B cell (primary cell): ENCODE data around the gene PCDHB10. TPM values are rescaled to one million over a fixed set of nuclear protein-coding genes. Genes with fewer than 3 reads are reported as not detected.
"Not testable (repeated sequence)": the region's sequence is repeated elsewhere in the genome, so short reads cannot be mapped to it uniquely, and the experiment has no call there.

Experiments used
- ATAC-seq: fragments of 200-7000 bp; cut with Tn5 transposase; one replicate; pipeline ENCODE4 v1.10.0; 2021; ENCODE audit warnings: low read depth, mild to moderate bottlenecking, moderate number of reproducible peaks, moderate library complexity
- CTCF ChIA-PET: fragments of 350-600 bp; sonication (Branson Sonifier 250); formaldehyde crosslinking; loops from one replicate; lab custom pipeline; 2021; ENCODE audit warnings: antibody characterized with exemption, inconsistent platforms; lab: Charles Lee
- POLR2A ChIA-PET: fragments of 350-600 bp; sonication (Branson Sonifier 250); formaldehyde crosslinking; loops from one replicate; lab custom pipeline; 2021; ENCODE audit warnings: antibody characterized with exemption; lab: Charles Lee
- DNase-seq: peaks from one replicate; pipeline ENCODE4 v3.0.0; 2013
- H2AFZ ChIP-seq: 2 replicates; pipeline ENCODE4 v1.6.1; 2012; ENCODE audit warnings: mild to moderate bottlenecking, low read depth, low read length; ENCODE audit not compliant: insufficient read depth, poor library complexity, severe bottlenecking
- H3K27ac ChIP-seq, 2 donors: 1 replicate in 1 of 2; 2 replicates in 1 of 2; pipeline ENCODE4 v1.5.1; 2012 to 2013; ENCODE audit warnings: low read length in 2 of 2, mild to moderate bottlenecking in 2 of 2, moderate library complexity in 1 of 2
- H3K27me3 ChIP-seq, 4 experiments: fragments of 200-600 bp in 1 of 4; sonication (generic) in 1 of 4; replicated peaks in 1 of 4; 1 replicate in 2 of 4; 2 replicates in 2 of 4; pipeline versions ENCODE4 v1.6.1 to v1.7.0; 2013 to 2016; ENCODE audit warnings: low read length in 3 of 4, mild to moderate bottlenecking in 2 of 4, mixed read lengths in 1 of 4, moderate library complexity in 1 of 4; ENCODE audit not compliant: insufficient read depth in 4 of 4, control insufficient read depth in 3 of 4; ENCODE audit errors: control extremely low read depth in 1 of 4
- H3K36me3 ChIP-seq, 2 experiments: replicated peaks in 1 of 2; 1 replicate in 1 of 2; 2 replicates in 1 of 2; pipeline versions ENCODE4 v1.6.1 to v1.7.1; 2013; ENCODE audit warnings: low read length in 1 of 2; ENCODE audit not compliant: insufficient read depth in 2 of 2, control insufficient read depth in 1 of 2; ENCODE audit errors: control extremely low read depth in 1 of 2, extremely low read depth in 1 of 2
- H3K4me1 ChIP-seq, 2 donors: fragments of 200-600 bp in 1 of 2; sonication (generic) in 1 of 2; 1 replicate in 1 of 2; 2 replicates in 1 of 2; pipeline versions ENCODE4 v1.5.1 to v1.6.1; 2013 to 2017; ENCODE audit warnings: low read length in 2 of 2; ENCODE audit not compliant: control insufficient read depth in 2 of 2, insufficient read depth in 2 of 2
- H3K4me2 ChIP-seq: replicated peaks from 2 replicates; pipeline ENCODE3; 2012; ENCODE audit warnings: mild to moderate bottlenecking, low read depth, low read length; ENCODE audit not compliant: poor library complexity, severe bottlenecking
- H3K4me3 ChIP-seq, 5 experiments: fragments of 200-600 bp in 1 of 5; sonication (generic) in 1 of 5; 1 replicate in 3 of 5; 2 replicates in 2 of 5; pipeline versions ENCODE4 v1.5.1 to v1.7.0; 2011 to 2016; ENCODE audit warnings: low read length in 4 of 5, mild to moderate bottlenecking in 4 of 5, low read depth in 2 of 5, control low read depth in 1 of 5, moderate library complexity in 1 of 5; ENCODE audit not compliant: insufficient read depth in 1 of 5; ENCODE audit errors: control extremely low read depth in 1 of 5, extremely low read depth in 1 of 5
- H3K79me2 ChIP-seq: fragments of 200-600 bp; sonication (generic); one replicate; pipeline ENCODE4 v1.6.0; 2016; ENCODE audit warnings: low read length; ENCODE audit not compliant: control insufficient read depth, insufficient read depth
- H3K9ac ChIP-seq: fragments of 200-600 bp; sonication (generic); 2 replicates; pipeline ENCODE4 v1.6.1; 2017; ENCODE audit warnings: mild to moderate bottlenecking, low read length, moderate library complexity
- H3K9me3 ChIP-seq, 3 donors: one replicate each; pipeline versions ENCODE4 v1.6.1 to v1.7.1; 2013; ENCODE audit warnings: low read length in 2 of 3; ENCODE audit not compliant: control insufficient read depth in 2 of 3, insufficient read depth in 1 of 3; ENCODE audit errors: control extremely low read depth in 1 of 3
- H4K20me1 ChIP-seq: 2 replicates; pipeline ENCODE4 v1.6.0; 2012; ENCODE audit warnings: mild to moderate bottlenecking, low read length; ENCODE audit not compliant: insufficient read depth, control insufficient read depth, poor library complexity, severe bottlenecking
- H3K27ac Mint-ChIP-seq: one replicate; pipeline ENCODE4 v1.8.0; 2021; ENCODE audit warnings: mixed read lengths
- H3K27me3 Mint-ChIP-seq: one replicate; pipeline ENCODE4 v1.8.0; 2021; ENCODE audit warnings: mixed read lengths
- H3K4me1 Mint-ChIP-seq: one replicate; pipeline ENCODE4 v1.8.0; 2021; ENCODE audit warnings: mixed read lengths
- H3K4me3 Mint-ChIP-seq: one replicate; pipeline ENCODE4 v1.8.0; 2021; ENCODE audit warnings: mixed read lengths
- H3K9me3 Mint-ChIP-seq: one replicate; pipeline ENCODE4 v1.8.0; 2022; ENCODE audit warnings: mixed read lengths; ENCODE audit not compliant: insufficient read depth
- CTCF ChIP-seq: fragments of 200-600 bp; IDR thresholded peaks from one replicate; pipeline ENCODE4 v1.8.0; 2022; ENCODE audit warnings: antibody characterized with exemption, mild to moderate bottlenecking
- EZH2 ChIP-seq: IDR thresholded peaks from 2 replicates; pipeline ENCODE4 v1.6.1; 2012; ENCODE audit warnings: borderline replicate concordance, low read depth, mild to moderate bottlenecking, moderate library complexity, low read length; ENCODE audit not compliant: insufficient read depth, poor library complexity, severe bottlenecking
- WGBS: methylation state at CpG from one replicate; pipeline ENCODE4 v1.1.5; 2013; ENCODE audit warnings: missing lambda C conversion rate; ENCODE audit not compliant: insufficient coverage; 5-methylcytosine and 5-hydroxymethylcytosine counted together
- intact Hi-C: fragments of 100-400 bp; cut with micrococcal nuclease; formaldehyde crosslinking; loops from one replicate; pipeline ENCODE4 v1.10.0; 2022
- polyA plus RNA-seq: library from polyadenylated mRNA; depleted of rRNA; stranded (reverse); fragments of >200 nt; gene quantifications from 2 replicates; pipeline ENCODE4 v1.2.3, GENCODE V29; 2012
- total RNA-seq, 2 donors: library from RNA; stranded (reverse); fragments of 120-200 nt in 1 of 2; gene quantifications; 1 replicate in 1 of 2; 2 replicates in 1 of 2; pipeline versions ENCODE4 v1.2.3 to v1.2.4, GENCODE V29; 2013 to 2022

PCDHB10 gene
- total and polyA plus RNA-seq, 2 donors (not counting 1 experiment from before 2014, with no cell fraction given), result not detected

- intact Hi-C loops, H3K79me2 ChIP-seq, H4K20me1 ChIP-seq: not testable (repeated sequence)
Observed at GRCh38 chr5:141152096-141152495, 40.1 kb upstream of the PCDHB10 start.

GRCh38 chr5:141155540-141156374, 36.4 kb upstream of the PCDHB10 start:
- Histone ChIP-seq H3K9ac (no peak overlapping the region), H3K36me3 (no peaks in the 10 kb centered on the region), H3K9me3 (peaks cover 2 to 40% (median 7%) of the 10 kb centered on the region in 3 donors), H2AFZ (no peak overlapping the region), H3K79me2 (no peaks in the 10 kb centered on the region), H3K27ac (no peak overlapping the region), H3K4me2 (no peak overlapping the region), H3K4me3 (no peak overlapping the region), H3K27me3 (peaks cover 0 to 8% (median 5%) of the 10 kb centered on the region in 4 experiments), H4K20me1 (no peaks in the 10 kb centered on the region), H3K4me1 (no peaks in the 10 kb centered on the region)
- WGBS, result 36% methylated on average over 20 of the region's 21 CpGs
- intact Hi-C loops, result no loop called here
- no peaks in the 10 kb centered on the region for H3K4me1 Mint-ChIP-seq
- H3K9me3 Mint-ChIP-seq, result no peaks in the 10 kb centered on the region
- ChIA-PET POLR2A (no interaction called here), CTCF (no interaction called here)
- H3K4me3 Mint-ChIP-seq, result no peak overlapping the region
- TF ChIP-seq CTCF (no peak), EZH2 (no peak)
- H3K27ac Mint-ChIP-seq, result no peak overlapping the region
- ATAC-seq (no peak), DNase-seq (no peak)
- peaks cover 19% of the 10 kb centered on the region for H3K27me3 Mint-ChIP-seq

More at GRCh38 chr5:141152096-141152495, 40.1 kb upstream of the PCDHB10 start:
- H3K4me3 ChIP-seq, ATAC-seq, CTCF ChIA-PET, H3K9ac ChIP-seq, DNase-seq, H3K27ac ChIP-seq, H3K27ac Mint-ChIP-seq, H3K27me3 ChIP-seq, H3K4me3 Mint-ChIP-seq, H3K4me2 ChIP-seq, H3K9me3 Mint-ChIP-seq, H3K4me1 Mint-ChIP-seq, H3K4me1 ChIP-seq, POLR2A ChIA-PET, H2AFZ ChIP-seq, H3K36me3 ChIP-seq: not testable (repeated sequence)
- peaks cover 0 to 38% (median 12%) of the 10 kb centered on the region in 3 donors for H3K9me3 ChIP-seq
- peaks cover 31% of the 10 kb centered on the region for H3K27me3 Mint-ChIP-seq
- 44% methylated on average over 27 of the region's 36 CpGs for WGBS

GRCh38 chr5:141157356-141157755, 34.8 kb upstream of the PCDHB10 start:
- H3K9ac ChIP-seq, H3K27ac Mint-ChIP-seq, H2AFZ ChIP-seq, H3K27me3 ChIP-seq, H3K27ac ChIP-seq, H3K9me3 Mint-ChIP-seq, POLR2A ChIA-PET, H3K4me2 ChIP-seq, H3K4me3 Mint-ChIP-seq, CTCF ChIA-PET, H3K4me3 ChIP-seq, H3K4me1 ChIP-seq, H3K4me1 Mint-ChIP-seq, H3K79me2 ChIP-seq, H4K20me1 ChIP-seq, ATAC-seq, H3K36me3 ChIP-seq, intact Hi-C loops, DNase-seq: not testable (repeated sequence)
- peaks cover 14% of the 10 kb centered on the region for H3K27me3 Mint-ChIP-seq
- 47% methylated on average over 22 of the region's 38 CpGs for WGBS
- peaks cover 2 to 25% (median 2%) of the 10 kb centered on the region in 3 donors for H3K9me3 ChIP-seq
